Neural cell (in vitro differentiated cells): ENCODE measurements around the gene NDUFA11.

Experiments
- POLR2AphosphoS5 ChIP-seq: IDR thresholded peaks from 2 replicates; pipeline ENCODE4 v1.6.1; 2012
- RAD21 ChIP-seq: fragments of 450-650 bp; conservative IDR thresholded peaks from 2 replicates; pipeline ENCODE4 v1.6.1; 2014; ENCODE audit warnings: antibody characterized with exemption, mild to moderate bottlenecking, moderate library complexity
- REST ChIP-seq: IDR thresholded peaks from 2 replicates; pipeline ENCODE4 v1.6.1; 2012; ENCODE audit warnings: borderline replicate concordance
- SMC3 ChIP-seq: fragments of 450-650 bp; conservative IDR thresholded peaks from 2 replicates; pipeline ENCODE4 v1.6.1; 2014; ENCODE audit warnings: antibody characterized with exemption, mild to moderate bottlenecking, moderate library complexity; ENCODE audit not compliant: poor library complexity
- TF ChIP-seq, protein P1 (sequence below): fragments of 450-650 bp; IDR thresholded peaks from 2 replicates; pipeline ENCODE4 v1.5.1; 2014; ENCODE audit warnings: antibody characterized with exemption, mild to moderate bottlenecking, moderate library complexity; ENCODE audit not compliant: poor library complexity, severe bottlenecking

DNA sequence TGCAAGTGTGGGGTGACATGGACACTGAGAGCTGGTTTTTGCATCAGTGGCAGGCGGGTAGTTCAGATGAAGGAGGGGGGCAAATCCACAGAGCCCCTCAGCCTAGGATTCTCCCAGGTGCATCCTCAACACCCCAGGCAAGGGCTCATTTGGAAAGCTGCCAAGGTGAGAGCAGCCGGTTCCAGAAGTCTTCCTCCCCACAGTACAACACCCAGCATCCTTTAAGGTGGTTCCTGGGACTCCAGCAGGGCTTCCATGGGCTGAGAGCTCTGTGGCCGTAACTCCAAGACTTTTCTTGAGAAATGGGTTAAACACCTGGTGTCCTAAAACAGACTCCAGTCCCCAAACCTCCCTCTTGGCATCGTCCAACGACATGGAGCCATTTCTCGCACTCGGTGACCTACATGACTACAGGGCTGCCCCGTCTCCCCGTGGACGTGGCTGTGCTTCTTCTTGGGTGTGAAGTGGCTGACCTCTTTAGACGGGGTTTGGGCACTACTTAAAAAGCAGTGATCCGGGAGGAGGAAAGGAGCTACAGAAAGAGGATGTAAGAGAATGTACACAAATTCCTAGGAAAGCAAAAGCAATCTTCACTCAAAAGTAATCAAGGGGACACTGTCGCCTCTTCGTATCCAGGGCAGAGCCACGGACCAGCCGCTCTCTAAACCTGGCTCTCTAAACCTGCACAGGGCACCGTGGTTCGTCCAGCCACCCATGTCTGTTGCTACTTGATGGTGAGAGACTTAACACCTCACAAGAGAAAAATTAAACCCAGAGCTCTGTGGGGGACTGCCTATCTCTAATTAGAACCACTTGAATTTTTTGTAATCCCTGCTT lies 48.8 kb upstream of the NDUFA11 start:
- TF ChIP-seq REST (no peak), SMC3 (no peak), RAD21 (no peak), POLR2AphosphoS5 (no peak)
- TF ChIP-seq, protein P1, sequence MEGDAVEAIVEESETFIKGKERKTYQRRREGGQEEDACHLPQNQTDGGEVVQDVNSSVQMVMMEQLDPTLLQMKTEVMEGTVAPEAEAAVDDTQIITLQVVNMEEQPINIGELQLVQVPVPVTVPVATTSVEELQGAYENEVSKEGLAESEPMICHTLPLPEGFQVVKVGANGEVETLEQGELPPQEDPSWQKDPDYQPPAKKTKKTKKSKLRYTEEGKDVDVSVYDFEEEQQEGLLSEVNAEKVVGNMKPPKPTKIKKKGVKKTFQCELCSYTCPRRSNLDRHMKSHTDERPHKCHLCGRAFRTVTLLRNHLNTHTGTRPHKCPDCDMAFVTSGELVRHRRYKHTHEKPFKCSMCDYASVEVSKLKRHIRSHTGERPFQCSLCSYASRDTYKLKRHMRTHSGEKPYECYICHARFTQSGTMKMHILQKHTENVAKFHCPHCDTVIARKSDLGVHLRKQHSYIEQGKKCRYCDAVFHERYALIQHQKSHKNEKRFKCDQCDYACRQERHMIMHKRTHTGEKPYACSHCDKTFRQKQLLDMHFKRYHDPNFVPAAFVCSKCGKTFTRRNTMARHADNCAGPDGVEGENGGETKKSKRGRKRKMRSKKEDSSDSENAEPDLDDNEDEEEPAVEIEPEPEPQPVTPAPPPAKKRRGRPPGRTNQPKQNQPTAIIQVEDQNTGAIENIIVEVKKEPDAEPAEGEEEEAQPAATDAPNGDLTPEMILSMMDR = no peak
